Ovary (tissue), 9 donors: ENCODE results near the gene KBTBD12. TPM values are rescaled to one million over a fixed set of nuclear protein-coding genes. Genes with fewer than 3 reads are reported as not detected.

Experiments
- DNase-seq, 5 donors: peaks; one replicate each; pipeline ENCODE4 v3.0.0-alpha.2; 2019 to 2020
- H3K27ac ChIP-seq, 2 donors: fragments of 200-600 bp; one replicate each; pipeline versions ENCODE4 v1.5.1 to v1.8.0; 2019 to 2022
- H3K27me3 ChIP-seq: fragments of 200-600 bp; one replicate; pipeline ENCODE4 v1.8.0; 2022
- H3K36me3 ChIP-seq: fragments of 200-600 bp; sonication (generic); one replicate; pipeline ENCODE4 v1.5.1; 2019
- H3K4me1 ChIP-seq: one replicate; pipeline ENCODE4 v1.8.1; 2013; ENCODE audit warnings: mild to moderate bottlenecking, moderate library complexity; ENCODE audit not compliant: insufficient read depth
- H3K4me3 ChIP-seq: fragments of 200-600 bp; sonication (generic); one replicate; pipeline ENCODE4 v1.5.1; 2017
- H3K9me3 ChIP-seq, 2 donors: fragments of 200-600 bp in 1 of 2; sonication (generic) in 1 of 2; one replicate each; pipeline versions ENCODE4 v1.5.1 to v1.8.1; 2013 to 2019; ENCODE audit warnings: mild to moderate bottlenecking in 1 of 2, moderate library complexity in 1 of 2
- EP300 ChIP-seq: sonication (generic); formaldehyde crosslinking; IDR thresholded peaks from one replicate; pipeline ENCODE4 v1.6.1; 2017; ENCODE audit warnings: antibody characterized with exemption
- POLR2A ChIP-seq: fragments of 450-650 bp; IDR thresholded peaks from one replicate; pipeline ENCODE4 v1.6.1; 2017; ENCODE audit warnings: antibody characterized with exemption, mild to moderate bottlenecking, moderate library complexity
- whole genome bisulfite sequencing, 3 donors: extraction: QIAGEN DNeasy Blood & Tissue Kit in 1 of 3; methylation state at CpG; one replicate each; pipeline versions ENCODE4 v1.1.5 to v1.1.7; 2013 to 2017; 5-methylcytosine and 5-hydroxymethylcytosine counted together
- intact Hi-C, 4 donors: fragments of 100-400 bp; cut with DNase I; formaldehyde crosslinking; loops; one replicate each; pipeline versions ENCODE4 v1.11.0 to v1.15.1; 2022 to 2023
- polyA plus RNA-seq, 2 donors: library from polyadenylated mRNA; stranded (reverse); fragments of 200-250 nt in 1 of 2; fragments of 350-450 nt in 1 of 2; fragmentation: Illumina TruSeq in 1 of 2; extraction: RNeasy Lipid Tissue Mini Kit (QIAGEN cat#74804) in 1 of 2; gene quantifications; one replicate each; pipeline ENCODE4 v1.2.3, GENCODE V29; 2013 to 2014
- total RNA-seq, 7 donors: library from RNA; depleted of rRNA in 2 of 7; stranded (reverse); fragments of >200 nt in 2 of 7; fragmentation: NEBNext Ultra II Directional in 3 of 7; extraction: Animal tissue kit (Norgen Biotek cat#: 25700) in 3 of 7; gene quantifications; one replicate each; pipeline versions ENCODE4 v1.1.0 to v1.2.4, GENCODE V29; 2016 to 2023
- TF ChIP-seq, protein P1 (sequence below), 3 donors: fragments of 450-650 bp in 2 of 3; fragments of 200-600 bp in 1 of 3; IDR thresholded peaks; one replicate each; pipeline versions ENCODE4 v1.5.1 to v1.8.0; 2016 to 2022; ENCODE audit warnings: antibody characterized with exemption in 3 of 3, mild to moderate bottlenecking in 1 of 3
- donor health status: DM: no; HTN: no; CAD: no; lungs with moderate emphysema.
- donor health status: DM: no; HTN: no; CAD: no.
- donor health status: Bipolar disorder and iron deficiency.
- donor health status: DM: yes; HTN: yes; CAD: no.
- donor health status: DM: no; HTN: no; CAD: no.
- donor health status: DM: yes; HTN: yes; CAD: no.

Gene KBTBD12
- total and polyA plus RNA-seq, 9 donors: 0.12 to 1.1 (median 0.42) TPM; not detected in 2

DNA sequence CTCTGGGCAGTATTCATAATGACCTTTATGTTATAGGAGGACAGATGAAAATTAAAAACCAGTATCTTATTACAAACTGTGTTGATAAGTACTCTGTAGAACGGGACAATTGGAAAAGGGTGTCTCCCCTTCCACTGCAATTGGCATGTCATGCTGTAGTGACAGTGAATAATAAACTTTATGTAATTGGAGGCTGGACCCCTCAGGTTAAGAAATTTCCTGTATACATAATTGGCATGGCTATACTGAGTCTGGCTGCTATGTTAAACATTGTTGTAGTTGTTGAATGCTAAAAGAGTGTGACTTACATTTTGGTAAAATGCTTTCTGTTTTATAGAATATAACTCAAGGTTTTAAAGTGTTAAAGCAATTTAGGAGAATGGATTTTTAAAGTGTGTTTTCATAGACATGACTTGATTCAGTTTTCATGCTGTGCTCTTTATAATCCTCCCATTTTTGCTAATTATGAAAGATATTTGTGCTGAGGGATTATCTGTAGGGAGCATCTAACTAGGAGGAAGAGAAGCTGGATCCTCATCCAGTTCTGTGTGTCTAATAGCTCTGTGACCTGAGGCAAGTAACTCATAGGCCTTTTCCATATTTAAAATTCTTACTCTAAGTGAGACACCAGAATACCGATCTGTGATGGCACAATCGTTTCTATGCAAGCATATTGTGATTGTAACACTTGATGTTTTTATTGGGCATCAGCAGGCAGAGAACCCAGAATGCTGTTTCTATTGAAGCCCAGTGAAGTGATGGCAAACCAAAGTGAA lies 13.0 kb downstream of the KBTBD12 start:
- no peak for TF ChIP-seq EP300
- TF ChIP-seq, protein P1, sequence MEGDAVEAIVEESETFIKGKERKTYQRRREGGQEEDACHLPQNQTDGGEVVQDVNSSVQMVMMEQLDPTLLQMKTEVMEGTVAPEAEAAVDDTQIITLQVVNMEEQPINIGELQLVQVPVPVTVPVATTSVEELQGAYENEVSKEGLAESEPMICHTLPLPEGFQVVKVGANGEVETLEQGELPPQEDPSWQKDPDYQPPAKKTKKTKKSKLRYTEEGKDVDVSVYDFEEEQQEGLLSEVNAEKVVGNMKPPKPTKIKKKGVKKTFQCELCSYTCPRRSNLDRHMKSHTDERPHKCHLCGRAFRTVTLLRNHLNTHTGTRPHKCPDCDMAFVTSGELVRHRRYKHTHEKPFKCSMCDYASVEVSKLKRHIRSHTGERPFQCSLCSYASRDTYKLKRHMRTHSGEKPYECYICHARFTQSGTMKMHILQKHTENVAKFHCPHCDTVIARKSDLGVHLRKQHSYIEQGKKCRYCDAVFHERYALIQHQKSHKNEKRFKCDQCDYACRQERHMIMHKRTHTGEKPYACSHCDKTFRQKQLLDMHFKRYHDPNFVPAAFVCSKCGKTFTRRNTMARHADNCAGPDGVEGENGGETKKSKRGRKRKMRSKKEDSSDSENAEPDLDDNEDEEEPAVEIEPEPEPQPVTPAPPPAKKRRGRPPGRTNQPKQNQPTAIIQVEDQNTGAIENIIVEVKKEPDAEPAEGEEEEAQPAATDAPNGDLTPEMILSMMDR (IDR thresholded peaks at IDR 0.05): no peak
- Histone ChIP-seq H3K27ac (no peak overlapping the region), H3K36me3 (no peaks in the 10 kb centered on the region), H3K27me3 (no peaks in the 10 kb centered on the region), H3K4me1 (no peaks in the 10 kb centered on the region), H3K4me3 (no peak overlapping the region), H3K9me3 (no peaks in the 10 kb centered on the region)
- DNase-seq: no peak
- WGBS, 3 donors: 85 to 92% (median 88%) methylated on average over 3 of the region's 3 CpGs
- intact Hi-C loops: no loop called here

DNA sequence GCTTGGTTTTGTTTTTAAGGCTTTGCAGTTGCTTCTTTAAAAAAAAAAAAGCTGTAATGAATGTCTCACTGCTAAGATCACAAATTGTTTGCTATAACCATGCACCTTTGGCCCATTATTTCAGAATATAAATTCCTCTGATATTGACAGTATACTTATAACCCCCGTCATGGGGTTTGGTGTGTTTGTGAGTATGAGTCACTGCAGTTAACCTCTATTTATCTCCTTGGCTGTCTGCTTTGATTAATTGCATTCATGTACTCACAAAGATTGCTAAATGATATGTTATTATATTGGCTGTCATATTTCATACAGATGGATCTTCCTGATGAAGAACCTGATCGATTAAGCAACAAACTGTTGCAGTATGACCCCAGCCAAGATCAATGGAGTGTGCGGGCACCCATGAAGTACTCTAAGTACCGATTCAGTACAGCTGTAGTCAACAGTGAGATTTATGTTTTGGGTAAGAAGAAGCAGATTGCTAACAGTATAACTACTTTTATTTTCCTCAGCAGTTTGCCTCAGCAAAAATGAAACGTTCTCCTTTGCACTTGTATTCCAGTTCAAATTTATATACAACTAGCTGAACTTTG lies 14.9 kb downstream of the KBTBD12 start:
- no peak for DNase-seq
- no peaks in the 10 kb centered on the region for H3K9me3 ChIP-seq
- H3K27ac ChIP-seq: no peak overlapping the region
- H3K36me3 ChIP-seq: no peaks in the 10 kb centered on the region
- 74 to 84% (median 82%) methylated on average over 5 of the region's 5 CpGs for WGBS, 3 donors
- H3K4me3 ChIP-seq: no peak overlapping the region
- intact Hi-C loops: no loop called here
- no peaks in the 10 kb centered on the region for H3K4me1 ChIP-seq
- TF ChIP-seq, protein P1 (IDR thresholded peaks at IDR 0.05): no peak
- no peak for TF ChIP-seq POLR2A
- TF ChIP-seq EP300: no peak
- H3K27me3 ChIP-seq: no peaks in the 10 kb centered on the region

DNA sequence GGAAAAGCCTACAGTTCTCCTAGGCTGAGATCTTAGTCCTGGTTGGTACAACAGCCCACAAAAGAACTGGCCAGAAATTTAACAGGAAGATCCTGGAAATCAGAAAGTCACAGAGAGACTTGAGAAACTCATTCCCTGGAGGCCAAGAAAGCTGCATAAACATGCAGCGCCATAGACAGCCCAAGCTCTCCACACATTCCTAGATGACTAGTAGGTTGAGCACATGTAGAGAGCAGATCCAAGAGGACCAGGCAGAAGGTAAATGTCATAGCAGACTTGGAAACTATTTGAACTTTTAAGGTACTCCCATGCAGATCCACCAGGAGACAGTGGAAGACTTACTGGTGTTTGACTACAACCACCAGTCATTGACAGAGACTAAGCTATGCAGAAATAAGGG lies 18.4 kb downstream of the KBTBD12 start:
- DNase-seq: no peak
- TF ChIP-seq, protein P1 (IDR thresholded peaks at IDR 0.05): no peak
- TF ChIP-seq EP300 (no peak), POLR2A (no peak)
- intact Hi-C loops: no loop called here
- no peaks in the 10 kb centered on the region for H3K27me3 ChIP-seq
- no peaks in the 10 kb centered on the region for H3K4me1 ChIP-seq
- no peak overlapping the region for H3K27ac ChIP-seq
- H3K36me3 ChIP-seq: no peaks in the 10 kb centered on the region
- H3K4me3 ChIP-seq: no peak overlapping the region
- 93 to 98% (median 97%) methylated on average over 1 of the region's 1 CpG for WGBS, 3 donors
- H3K9me3 ChIP-seq: no peaks in the 10 kb centered on the region

DNA sequence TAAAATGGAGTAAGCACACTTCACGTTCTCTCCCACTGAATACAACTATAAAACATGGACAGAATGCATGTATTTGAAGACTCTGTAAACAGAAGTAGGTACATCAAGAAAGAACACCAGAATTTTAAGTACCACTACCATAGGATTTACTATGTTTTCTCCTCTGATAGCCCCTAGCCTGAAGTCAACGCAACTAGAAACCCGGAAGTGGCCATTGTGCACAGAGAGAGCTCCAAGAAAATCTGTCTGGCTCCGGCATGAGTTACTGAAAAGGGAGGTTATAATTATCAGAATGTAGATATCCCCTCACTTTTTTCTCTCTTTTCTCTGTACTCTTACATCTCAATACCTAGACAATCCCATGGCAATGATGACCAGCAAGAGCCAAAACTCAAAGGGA lies 23.8 kb downstream of the KBTBD12 start:
- no peaks in the 10 kb centered on the region for H3K4me1 ChIP-seq
- H3K36me3 ChIP-seq: no peaks in the 10 kb centered on the region
- no peak overlapping the region for H3K4me3 ChIP-seq
- TF ChIP-seq POLR2A (no peak), EP300 (no peak)
- TF ChIP-seq, protein P1 (IDR thresholded peaks at IDR 0.05): no peak
- 95 to 96% (median 95%) methylated on average over 4 of the region's 4 CpGs for WGBS, 3 donors
- no peaks in the 10 kb centered on the region for H3K27me3 ChIP-seq
- intact Hi-C loops: no loop called here
- H3K9me3 ChIP-seq: no peaks in the 10 kb centered on the region
- DNase-seq: no peak
- H3K27ac ChIP-seq: no peak overlapping the region
